Measurements from ENCODE around the gene CCK. TPM values are rescaled to one million over a fixed set of nuclear protein-coding genes. Genes with fewer than 3 reads are reported as not detected.

The CCK gene
- total RNA-seq, 3 donors from 2014 or later = not detected

Other genes with a start within 250 kb of the CCK start
- gene TRAK1, start 174.8 kb downstream of the CCK start, total RNA-seq = 10 to 100 TPM; 17.2 to 22.3 (median 22.2) TPM
- gene LYZL4, start 144.4 kb upstream of the CCK start, total RNA-seq = not detected
- 1 to 10 TPM; 2.2 to 4.7 (median 4.6) TPM for gene VIPR1, start 236.5 kb upstream of the CCK start, total RNA-seq

Measured in activated T-cell treated with anti-CD3 and anti-CD28 coated beads, Interleukin-2, amount 50 U/mL, for 4 hours (primary cell).